Measurements from ENCODE around the gene PCDH10. TPM values are rescaled to one million over a fixed set of nuclear protein-coding genes. Genes with fewer than 3 reads are reported as not detected.

Gene PCDH10
- total and polyA plus RNA-seq, 9 of the 15 experiments (the other 6 are each of a cell fraction or from before 2014, with no cell fraction given) = 0.04 to 1.4 (median 0.29) TPM

GRCh38 chr4:133102612-133103409 is 46.3 kb upstream of the PCDH10 start:
- no peak overlapping the region for H3K4me3 ChIP-seq
- no peaks in the 10 kb centered on the region for H4K20me1 ChIP-seq (replicated peaks; ENCODE audit: control insufficient read depth, insufficient read depth, low read length)
- ATAC-seq (no peak), DNase-seq (ENCODE audit: extremely low read depth in 1 of 4, low spot score in 3 of 4) (no peak), FAIRE-seq (no peak)
- no peak for TF ChIP-seq IRF1 (CRISPR knock-in tag; IDR thresholded peaks at IDR 0.05; ENCODE audit: borderline replicate concordance)
- no peak for TF ChIP-seq TSC22D4 (tag; IDR thresholded peaks at IDR 0.05)
- TF ChIP-seq TCF7 (IDR thresholded peaks at IDR 0.05; ENCODE audit: borderline replicate concordance) = no peak
- no peak for TF ChIP-seq PHF8 (IDR thresholded peaks at IDR 0.05; ENCODE audit: borderline replicate concordance, low read length)
- TF ChIP-seq ZBTB43 (CRISPR knock-in tag; IDR thresholded peaks at IDR 0.05) = no peak
- TF ChIP-seq ZNF395 (CRISPR knock-in tag; IDR thresholded peaks at IDR 0.05) = no peak
- no peak for TF ChIP-seq PHTF2 (CRISPR knock-in tag; IDR thresholded peaks at IDR 0.05)
- TF ChIP-seq MEF2A (IDR thresholded peaks at IDR 0.05; ENCODE audit: control insufficient read depth, low read depth, low read length) = no peak
- TF ChIP-seq MIER1 (IDR thresholded peaks at IDR 0.05; ENCODE audit: low read depth) = no peak
- TF ChIP-seq ZBTB9 (CRISPR knock-in tag; IDR thresholded peaks at IDR 0.05) = no peak
- no peaks in the 10 kb centered on the region for H3K79me2 ChIP-seq (ENCODE audit: control insufficient read depth, insufficient read depth, low read length)
- no peaks in the 10 kb centered on the region for H3K27me3 ChIP-seq (ENCODE audit: control insufficient read depth in 2 of 2, insufficient read depth in 2 of 2, low read length in 2 of 2)
- no peaks in the 10 kb centered on the region for H3K9me1 ChIP-seq (ENCODE audit: control insufficient read depth, insufficient read depth, low read length)
- intact Hi-C loops (cut with micrococcal nuclease) (no loop called here), in situ Hi-C loops (cut with MboI) (no loop called here)
- BruUV-seq (replicated peaks) = no TSS peak
- H3K4me1 ChIP-seq (replicated peaks in 1 of 2; ENCODE audit: control insufficient read depth in 2 of 2, insufficient read depth in 2 of 2, low read length in 2 of 2) = no peaks in the 10 kb centered on the region
- no peak overlapping the region for H2AFZ ChIP-seq (ENCODE audit: low read depth, low read length)
- ChIA-PET CTCF (ENCODE audit: low intra/inter-chr PET ratio) (no interaction called here), POLR2A (no interaction called here)
- whole genome bisulfite sequencing (ENCODE audit: insufficient coverage, low coverage, missing lambda C conversion rate) = 3% methylated on average over 4 of the region's 4 CpGs
- no peaks in the 10 kb centered on the region for H3K9me3 ChIP-seq (replicated peaks; ENCODE audit: control insufficient read depth, insufficient read depth, low read depth, low read length)
- no peak overlapping the region for H3K4me2 ChIP-seq (ENCODE audit: insufficient read depth, low read length)
- H3K9ac ChIP-seq (ENCODE audit: insufficient read depth in 1 of 2, low read depth in 2 of 2, low read length in 2 of 2) = no peak overlapping the region
- H3K27ac ChIP-seq (ENCODE audit: extremely low read depth, low read depth, low read length) = no peak overlapping the region
- H3K36me3 ChIP-seq (ENCODE audit: control insufficient read depth, insufficient read depth, low read length) = no peaks in the 10 kb centered on the region

Measured in K562 (cell line).